HG03025 (cell line): ENCODE results near the gene BACE2.

Experiments
- ATAC-seq: cut with Tn5 transposase; IDR thresholded peaks from one replicate; pipeline ENCODE4 v1.9.1; 2021; ENCODE audit warnings: mild to moderate bottlenecking, moderate library complexity; ENCODE audit not compliant: unreplicated experiment, low FRiP score

Gene BACE2

DNA sequence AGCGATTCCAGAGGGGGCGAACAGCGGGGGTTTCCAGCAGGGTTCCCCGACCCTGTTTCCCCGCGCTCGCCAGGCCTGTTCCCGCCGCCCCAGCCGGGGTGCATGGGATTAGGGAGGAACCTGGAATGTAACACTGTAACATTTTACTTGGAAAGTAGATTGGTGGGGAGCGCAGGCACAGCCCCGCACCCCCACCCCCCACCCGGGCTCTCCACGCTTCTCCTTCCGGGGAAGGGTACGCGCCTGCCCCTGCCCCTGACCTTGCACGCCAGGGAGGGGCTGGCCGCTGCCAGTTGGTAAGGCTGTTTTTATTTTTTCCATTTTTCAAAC is 149.1 kb downstream of the BACE2 start:
- no peak for ATAC-seq

DNA sequence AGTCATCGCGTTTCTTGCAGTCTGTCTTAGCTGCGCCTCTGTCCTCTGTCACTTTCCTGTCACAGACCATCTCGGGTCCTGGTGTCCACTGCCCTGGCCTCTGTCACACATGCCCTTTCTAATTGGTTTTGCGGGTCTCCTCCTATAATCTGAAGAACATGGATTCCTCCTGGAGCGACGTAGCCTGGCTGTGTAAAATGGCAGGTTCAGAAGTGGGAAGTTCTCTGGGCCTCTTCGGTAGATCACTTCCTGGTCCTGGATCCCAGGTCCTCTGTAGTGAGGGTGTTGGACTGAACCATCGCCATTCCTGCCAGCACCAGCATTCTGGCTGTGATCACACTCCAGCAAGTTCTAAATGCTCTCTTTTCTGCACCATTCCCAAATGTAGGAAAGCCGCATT is 149.5 kb downstream of the BACE2 start:
- ATAC-seq = no peak

GRCh38 chr21:41318218-41318617 is 150.3 kb downstream of the BACE2 start:
- ATAC-seq = no peak

DNA sequence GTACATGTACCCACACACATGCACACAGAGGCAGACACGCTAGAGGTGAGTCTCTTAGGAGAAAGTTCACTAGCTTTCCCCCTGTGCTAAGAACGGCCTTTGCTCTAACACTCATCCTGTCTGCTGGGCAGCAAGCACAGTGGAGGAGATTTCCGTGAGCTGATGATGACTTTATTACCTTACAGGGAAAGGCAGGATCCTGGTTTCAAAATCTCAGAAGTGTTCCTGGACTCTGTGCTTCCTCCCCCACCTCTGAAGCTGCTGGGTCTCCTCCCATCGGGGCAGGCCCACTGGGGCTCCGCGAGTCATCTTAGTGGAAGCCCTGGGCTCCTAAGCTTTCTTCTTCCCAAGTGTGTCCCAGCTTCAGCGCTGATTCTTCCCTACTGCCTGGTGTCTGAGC is 151.3 kb downstream of the BACE2 start:
- ATAC-seq = no peak

- no peak for ATAC-seq
These were observed 153.4 kb downstream of the BACE2 start for GRCh38 chr21:41321211-41321907.

DNA sequence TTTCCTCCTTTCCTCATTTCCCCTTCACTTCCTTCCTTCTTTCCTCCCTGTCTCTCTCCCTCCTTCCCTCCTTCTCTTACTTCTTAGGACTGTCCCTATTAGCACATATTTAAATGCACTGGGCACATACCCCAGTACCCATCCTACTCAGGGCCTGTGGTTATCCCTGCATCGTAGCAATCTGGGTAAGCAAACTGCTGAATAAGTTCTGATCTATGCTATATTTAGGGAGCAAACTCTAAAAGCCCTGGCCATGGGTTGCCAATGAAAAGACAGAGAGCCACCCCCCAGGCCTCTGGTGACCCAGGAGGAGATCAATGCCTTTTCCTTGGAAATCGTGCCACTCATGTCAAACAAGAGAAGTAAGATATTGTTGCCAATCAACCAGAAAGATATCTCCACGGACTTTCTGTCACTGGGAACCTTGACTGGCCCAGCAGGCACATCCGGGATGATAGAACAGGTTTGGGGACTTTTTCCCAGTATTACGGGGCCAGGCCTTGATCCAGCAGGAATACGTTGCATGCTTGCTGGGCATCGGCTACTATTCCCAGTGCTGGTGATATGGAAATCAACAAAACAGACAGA is 154.0 kb downstream of the BACE2 start:
- no peak for ATAC-seq

GRCh38 chr21:41322496-41323382 is 154.8 kb downstream of the BACE2 start:
- no peak for ATAC-seq

DNA sequence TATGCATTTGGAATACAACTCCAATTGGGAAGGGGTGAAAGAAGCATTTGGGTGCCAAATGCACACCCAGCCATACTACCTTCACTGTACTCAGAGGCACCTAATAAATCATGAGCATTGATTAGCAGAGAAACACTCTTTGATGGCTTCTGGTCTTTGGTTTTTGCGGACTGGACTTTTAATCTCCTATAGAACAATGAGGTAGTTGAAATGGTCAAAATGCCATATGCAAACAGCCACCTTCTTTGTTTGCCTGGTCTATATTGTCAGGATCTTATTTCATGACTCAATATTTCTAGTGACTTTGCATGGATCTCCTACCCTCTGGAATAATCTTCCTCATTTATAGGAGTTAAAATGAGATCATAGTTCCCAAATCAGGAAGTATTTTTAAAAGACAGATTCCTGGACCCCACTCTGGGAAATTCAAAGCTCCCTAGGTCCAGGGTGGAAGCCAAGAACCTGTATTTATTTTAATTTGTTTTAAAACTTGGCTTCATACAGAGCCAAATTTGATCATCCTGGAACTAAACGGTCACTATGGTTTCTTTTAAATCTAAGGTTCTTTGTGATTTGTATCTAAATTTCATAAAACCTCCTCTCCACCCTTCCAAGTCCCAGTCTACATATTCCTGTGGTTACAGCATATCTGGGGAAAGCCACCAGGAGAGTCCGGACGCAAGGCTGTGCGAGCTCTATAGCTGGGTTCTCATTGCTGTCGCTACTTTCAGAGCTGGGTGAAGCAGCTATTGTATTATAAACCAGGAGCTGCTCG is 157.4 kb downstream of the BACE2 start:
- no peak for ATAC-seq

DNA sequence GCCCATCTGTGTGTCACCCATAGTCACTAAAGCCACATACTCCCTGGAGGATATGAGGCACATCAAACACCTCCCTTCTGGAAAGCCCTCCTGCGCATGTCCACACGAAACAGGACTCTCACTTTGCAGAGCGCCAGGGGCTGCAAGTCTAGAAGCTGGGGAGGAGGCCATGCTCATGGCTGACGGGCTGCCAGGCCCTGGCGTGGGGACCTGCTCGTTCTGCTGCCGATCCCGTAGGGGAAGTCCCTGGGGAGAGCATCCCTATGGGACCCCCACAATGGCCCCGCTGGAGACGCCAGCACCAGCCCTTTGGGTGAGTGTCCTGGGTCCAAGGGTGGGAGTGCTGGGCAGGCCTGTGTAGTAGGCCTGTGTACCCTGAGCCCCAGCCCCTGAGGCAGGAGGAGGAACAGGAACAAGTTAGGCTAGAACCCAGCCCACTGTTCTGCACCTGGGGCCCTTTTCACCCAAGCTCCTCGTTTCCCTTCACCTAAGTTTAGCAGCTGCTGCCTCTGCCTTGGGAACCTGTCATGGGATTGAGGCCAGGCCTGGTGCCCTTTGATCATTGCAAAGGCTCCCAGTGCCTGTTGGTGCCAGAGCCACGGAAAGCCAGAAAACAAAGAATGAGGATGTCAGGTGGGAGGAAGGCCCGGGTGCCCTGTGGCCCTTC is 158.6 kb downstream of the BACE2 start:
- ATAC-seq = no peak

- ATAC-seq = no peak
These were observed 159.8 kb downstream of the BACE2 start for GRCh38 chr21:41327753-41328152.

GRCh38 chr21:41328660-41329607 is 161.0 kb downstream of the BACE2 start:
- ATAC-seq = no peak
